Tibial artery (tissue), 4 donors: ENCODE measurements around the gene UXT.

Source experiments
- DNase-seq, 2 donors: peaks; one replicate each; pipeline ENCODE4 v3.0.0-alpha.2; 2019
- H3K27ac ChIP-seq, 2 donors: fragments of 200-600 bp; sonication (generic) in 1 of 2; 1 replicate in 1 of 2; 2 replicates in 1 of 2; pipeline ENCODE4 v1.5.1; 2018 to 2019; ENCODE audit warnings: mild to moderate bottlenecking in 1 of 2
- H3K27me3 ChIP-seq, 2 donors: fragments of 200-600 bp; sonication (generic) in 1 of 2; one replicate each; pipeline versions ENCODE4 v1.5.1 to v1.6.0; 2016 to 2019
- H3K36me3 ChIP-seq, 3 donors: fragments of 200-600 bp; sonication (generic) in 2 of 3; one replicate each; pipeline ENCODE4 v1.5.1; 2016 to 2019; ENCODE audit warnings: mild to moderate bottlenecking in 2 of 3
- H3K4me1 ChIP-seq, 4 donors: fragments of 200-600 bp; sonication (generic) in 2 of 4; 1 replicate in 3 of 4; 2 replicates in 1 of 4; pipeline ENCODE4 v1.5.1; 2016 to 2019
- H3K4me3 ChIP-seq, 2 donors: fragments of 200-600 bp; sonication (generic) in 1 of 2; 1 replicate in 1 of 2; 2 replicates in 1 of 2; pipeline ENCODE4 v1.5.1; 2018 to 2019; ENCODE audit warnings: mild to moderate bottlenecking in 2 of 2
- H3K9me3 ChIP-seq, 3 donors: fragments of 200-600 bp; sonication (generic) in 1 of 3; one replicate each; pipeline ENCODE4 v1.5.1; 2016 to 2019
- CTCF ChIP-seq, 2 experiments: fragments of 200-600 bp in 1 of 2; fragments of 450-650 bp in 1 of 2; IDR thresholded peaks; one replicate each; pipeline ENCODE4 v1.5.1; 2017 to 2019; ENCODE audit warnings: antibody characterized with exemption in 2 of 2, mild to moderate bottlenecking in 1 of 2, moderate library complexity in 1 of 2
- intact Hi-C: fragments of 100-400 bp; cut with DNase I; formaldehyde crosslinking; loops from one replicate; pipeline ENCODE4 v1.15.0; 2023; ENCODE audit warnings: low total_unique reads

The UXT gene

DNA sequence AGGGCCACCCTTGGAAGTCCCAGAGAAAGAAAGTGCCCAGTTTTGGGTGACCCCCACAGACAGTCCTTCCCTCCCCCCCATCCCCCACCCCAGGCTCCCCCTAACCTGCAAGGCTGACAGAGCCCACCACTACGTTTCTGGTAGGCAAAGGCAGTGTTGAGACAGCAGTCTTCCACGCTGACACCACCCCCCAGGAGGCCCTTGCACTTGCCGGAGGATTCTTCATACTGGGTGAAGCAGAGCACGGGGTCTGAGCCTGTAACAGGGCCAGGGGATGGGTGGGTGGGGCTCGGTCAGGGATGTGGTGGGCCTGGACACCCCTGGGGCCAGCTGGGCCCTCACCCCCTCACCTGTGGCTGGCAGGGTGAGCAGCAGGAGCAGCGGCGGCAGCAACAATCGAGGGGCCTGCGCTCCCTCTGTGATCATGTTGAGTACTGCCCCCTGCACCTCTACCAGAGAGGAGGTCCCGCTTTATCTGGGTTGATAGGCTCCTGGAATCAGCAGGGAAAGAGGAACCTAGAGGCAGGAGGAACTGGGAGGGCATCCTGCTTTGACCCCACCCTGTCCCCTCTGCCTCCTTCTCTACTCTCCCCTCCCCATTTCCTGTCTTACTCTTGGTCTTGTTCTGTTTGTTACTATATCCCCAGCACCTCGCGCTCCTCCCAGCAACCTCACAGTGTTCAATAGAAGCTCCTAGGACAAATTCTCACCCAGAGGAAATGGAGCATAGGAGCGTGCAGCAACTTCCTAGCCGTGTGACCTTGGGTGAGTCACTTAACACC lies 29.4 kb downstream of the UXT start, which contains the start of gene CFP:
CFP (minus strand) TSS at position 512 of the 782 bp plus-strand sequence; CDS start at position 426, 86 bp downstream.
- Histone ChIP-seq H3K27me3 (no peaks in the 10 kb centered on the region), H3K9me3 (no peaks in the 10 kb centered on the region), H3K4me3 (no peak within 1 kb of the TSS), H3K4me1 (no peaks in the 10 kb centered on the region), H3K36me3 (peaks cover 0 to 3% (median 0%) of the 10 kb centered on the region in 3 donors), H3K27ac (no peak within 1 kb of the TSS)
- intact Hi-C loops, result no loop called here
- no peak for DNase-seq
- TF ChIP-seq CTCF (IDR thresholded peaks at IDR 0.05), result no peak

- no peaks in the 10 kb centered on the region for H3K27me3 ChIP-seq
- H3K36me3 ChIP-seq, result no peaks in the 10 kb centered on the region
- intact Hi-C loops, result no loop called here
- no peaks in the 10 kb centered on the region for H3K4me1 ChIP-seq
- TF ChIP-seq CTCF (IDR thresholded peaks at IDR 0.05), result no peak
- no peaks in the 10 kb centered on the region for H3K9me3 ChIP-seq
- no peak overlapping the region for H3K27ac ChIP-seq
- no peak overlapping the region for H3K4me3 ChIP-seq
- DNase-seq, result no peak
Observed at GRCh38 chrX:47628982-47629381, 30.0 kb downstream of the UXT start.

GRCh38 chrX:47625365-47625764 lies 33.6 kb downstream of the UXT start:
- H3K4me3 ChIP-seq, result no peak overlapping the region
- H3K27ac ChIP-seq, result no peak overlapping the region
- peaks cover 0 to 7% of the 10 kb centered on the region in 2 donors for H3K27me3 ChIP-seq
- DNase-seq, result no peak
- peaks cover 0 to 4% (median 0%) of the 10 kb centered on the region in 4 donors for H3K4me1 ChIP-seq
- intact Hi-C loops, result no loop called here
- no peaks in the 10 kb centered on the region for H3K36me3 ChIP-seq
- no peak for TF ChIP-seq CTCF (IDR thresholded peaks at IDR 0.05)
- H3K9me3 ChIP-seq, result no peaks in the 10 kb centered on the region

- no peak overlapping the region for H3K27ac ChIP-seq
- H3K9me3 ChIP-seq, result no peaks in the 10 kb centered on the region
- DNase-seq, result peak in 1 of 2 donors; percentile 23
- no peaks in the 10 kb centered on the region for H3K36me3 ChIP-seq
- H3K4me3 ChIP-seq, result peak overlapping the region in 1 of 2 donors; percentile 18
- peaks cover 0 to 12% (median 5%) of the 10 kb centered on the region in 4 donors for H3K4me1 ChIP-seq
- peaks cover 0 to 7% of the 10 kb centered on the region in 2 donors for H3K27me3 ChIP-seq
- no peak for TF ChIP-seq CTCF (IDR thresholded peaks at IDR 0.05)
- intact Hi-C loops, result no loop called here
Observed at GRCh38 chrX:47623540-47624027, 35.4 kb downstream of the UXT start.

DNA sequence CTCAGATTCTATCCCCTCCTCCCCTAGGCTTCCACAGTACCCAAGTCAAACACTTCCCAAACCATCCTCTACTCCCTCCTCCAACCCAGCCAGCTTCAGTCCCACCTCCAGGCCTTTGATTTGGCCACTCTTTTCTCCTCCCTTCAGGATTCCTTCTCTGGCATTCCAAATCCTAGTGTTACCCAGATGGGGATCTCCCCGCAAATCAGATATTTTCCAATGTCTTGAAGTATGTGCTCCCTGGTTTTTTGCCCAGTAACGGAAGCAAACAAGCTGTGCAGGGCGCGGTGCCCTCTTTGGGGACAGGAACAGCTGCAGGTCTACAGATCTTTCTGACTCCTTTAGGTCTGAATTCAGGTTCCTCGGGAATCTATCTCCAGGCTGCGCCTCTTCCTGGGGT lies 37.1 kb downstream of the UXT start:
- peaks cover 0 to 7% of the 10 kb centered on the region in 2 donors for H3K27me3 ChIP-seq
- no peak for TF ChIP-seq CTCF (IDR thresholded peaks at IDR 0.05)
- intact Hi-C loops, result no loop called here
- H3K9me3 ChIP-seq, result no peaks in the 10 kb centered on the region
- no peak overlapping the region for H3K27ac ChIP-seq
- DNase-seq, result no peak
- peaks cover 0 to 12% (median 5%) of the 10 kb centered on the region in 4 donors for H3K4me1 ChIP-seq
- no peaks in the 10 kb centered on the region for H3K36me3 ChIP-seq
- H3K4me3 ChIP-seq, result no peak overlapping the region
